ENCODE data around the gene LNX2. TPM values are rescaled to one million over a fixed set of nuclear protein-coding genes. Genes with fewer than 3 reads are reported as not detected.
A peak's percentile ranks its signal among the peaks of the same experiment; 100 is the strongest.

LNX2 gene
- total RNA-seq (10 to 100 TPM in 1 of 2 donors, 1 to 10 TPM in 1; 9.5 to 10.3 TPM), polyA plus RNA-seq (1 to 10 TPM; 2.6 to 7.6 TPM)
- long read RNA-seq, donor 1, partial matches to known transcripts, result 2 of 2 reads
- long read RNA-seq, donor 1, other reads (novel, unspliced or antisense), result 0 of 2 reads
- long read RNA-seq, donor 2, full-length matches to known transcripts, result 6 of 10 reads
- long read RNA-seq, donor 2, partial matches to known transcripts, result 2 of 10 reads
- long read RNA-seq, donor 2, other reads (novel, unspliced or antisense), result 2 of 10 reads

GRCh38 chr13:27620377-27621115 lies at the start of gene LNX2:
Gene LNX2 (minus strand): TSS chr13:27620529. CDS start chr13:27581703, 38,826 bp downstream.
- H3K4me1 ChIP-seq (ENCODE audit: control insufficient read depth in 1 of 2, insufficient read depth in 2 of 2, low read length in 2 of 2), result peaks cover 0 to 4% of the 10 kb centered on the region in 2 donors

GRCh38 chr13:27667946-27668345 lies 47.6 kb upstream of the LNX2 start:
- Histone ChIP-seq H3K27ac (ENCODE audit: low read depth in 1 of 2, low read length in 2 of 2) (no peak overlapping the region), H3K27me3 (ENCODE audit: control insufficient read depth in 1 of 2, insufficient read depth in 2 of 2, low read length in 1 of 2) (no peaks in the 10 kb centered on the region), H3K4me1 (ENCODE audit: control insufficient read depth in 1 of 2, insufficient read depth in 2 of 2, low read length in 2 of 2) (no peaks in the 10 kb centered on the region), H3K9me3 (ENCODE audit: control insufficient read depth, low read length) (no peaks in the 10 kb centered on the region), H3K36me3 (ENCODE audit: control insufficient read depth in 1 of 2, insufficient read depth in 2 of 2, low read length in 1 of 2) (peaks cover 0 to 1% of the 10 kb centered on the region in 2 donors), H3K4me3 (ENCODE audit: low read length in 2 of 2) (no peak overlapping the region)
- DNase-seq (no peak), ATAC-seq (ENCODE audit: low FRiP score) (no peak)
- intact Hi-C loops (cut with DNase I), result no loop called here
- WGBS, 2 donors, result 63 to 64% methylated on average over 2 of the region's 2 CpGs

More at GRCh38 chr13:27620377-27621115, at the start of gene LNX2:
- H3K27ac ChIP-seq (ENCODE audit: low read depth in 1 of 2, low read length in 2 of 2), result peak within 1 kb of the TSS; percentile 43 to 99
- intact Hi-C loops (cut with DNase I), result loop anchor here in 1 of 2 donors (2.0 to 10.0 kb wide), 4 partner anchors 38 to 446 kb away; partner anchors contain the start of genes MTIF3 and USP12
- H3K27me3 ChIP-seq (ENCODE audit: control insufficient read depth in 1 of 2, insufficient read depth in 2 of 2, low read length in 1 of 2), result no peaks in the 10 kb centered on the region
- H3K9me3 ChIP-seq (ENCODE audit: control insufficient read depth, low read length), result no peaks in the 10 kb centered on the region
- 1% methylated on average over 42 to 79 of the region's 79 CpGs for WGBS, 2 donors
- H3K4me3 ChIP-seq (ENCODE audit: low read length in 2 of 2), result peak within 1 kb of the TSS; percentile 82 to 99
- peak; percentile 99 for DNase-seq
- peak; percentile 98 for ATAC-seq (ENCODE audit: low FRiP score)
- no peaks in the 10 kb centered on the region for H3K36me3 ChIP-seq (ENCODE audit: control insufficient read depth in 1 of 2, insufficient read depth in 2 of 2, low read length in 1 of 2)

- Histone ChIP-seq H3K27ac (ENCODE audit: low read depth in 1 of 2, low read length in 2 of 2) (no peak overlapping the region), H3K36me3 (ENCODE audit: control insufficient read depth in 1 of 2, insufficient read depth in 2 of 2, low read length in 1 of 2) (peaks cover 0 to 1% of the 10 kb centered on the region in 2 donors), H3K9me3 (ENCODE audit: control insufficient read depth, low read length) (no peaks in the 10 kb centered on the region), H3K4me1 (ENCODE audit: control insufficient read depth in 1 of 2, insufficient read depth in 2 of 2, low read length in 2 of 2) (no peaks in the 10 kb centered on the region), H3K4me3 (ENCODE audit: low read length in 2 of 2) (no peak overlapping the region), H3K27me3 (ENCODE audit: control insufficient read depth in 1 of 2, insufficient read depth in 2 of 2, low read length in 1 of 2) (no peaks in the 10 kb centered on the region)
- ATAC-seq (ENCODE audit: low FRiP score), result no peak
- no peak for DNase-seq
- intact Hi-C loops (cut with DNase I), result no loop called here
- 84 to 93% methylated on average over 3 of the region's 3 CpGs for WGBS, 2 donors
These were observed 46.6 kb upstream of the LNX2 start for GRCh38 chr13:27666951-27667350.

- no peak for ATAC-seq (ENCODE audit: low FRiP score)
- intact Hi-C loops (cut with DNase I), result no loop called here
- Histone ChIP-seq H3K4me1 (ENCODE audit: control insufficient read depth in 1 of 2, insufficient read depth in 2 of 2, low read length in 2 of 2) (no peaks in the 10 kb centered on the region), H3K27me3 (ENCODE audit: control insufficient read depth in 1 of 2, insufficient read depth in 2 of 2, low read length in 1 of 2) (no peaks in the 10 kb centered on the region), H3K27ac (ENCODE audit: low read depth in 1 of 2, low read length in 2 of 2) (no peak overlapping the region), H3K9me3 (ENCODE audit: control insufficient read depth, low read length) (no peaks in the 10 kb centered on the region), H3K4me3 (ENCODE audit: low read length in 2 of 2) (no peak overlapping the region), H3K36me3 (ENCODE audit: control insufficient read depth in 1 of 2, insufficient read depth in 2 of 2, low read length in 1 of 2) (peaks cover 0 to 1% of the 10 kb centered on the region in 2 donors)
- WGBS, 2 donors, result 92 to 93% methylated on average over 19 of the region's 19 CpGs
- peak in 1 of 2 donors; percentile 70 for DNase-seq
These were observed 45.4 kb upstream of the LNX2 start for GRCh38 chr13:27665761-27666160.

DNA sequence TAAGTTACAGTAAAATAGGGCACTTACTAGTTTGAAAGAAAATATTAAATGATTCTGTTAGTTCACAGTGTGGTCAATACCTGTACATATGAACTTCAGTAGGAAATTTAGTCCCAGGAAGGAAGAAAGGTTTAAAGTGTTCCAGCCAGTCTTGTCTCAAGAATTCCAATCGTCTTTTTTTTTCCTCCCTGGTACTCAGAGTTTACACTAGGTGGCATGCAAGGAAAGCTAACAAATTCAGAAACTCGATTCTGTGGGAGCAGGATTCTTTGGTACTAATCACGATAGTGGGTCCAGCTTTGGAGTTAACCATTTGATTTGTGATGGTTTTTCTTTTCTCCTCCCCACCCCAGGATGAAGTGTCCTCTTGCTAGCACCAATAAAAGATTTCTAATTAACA lies 45.0 kb upstream of the LNX2 start:
- ATAC-seq (ENCODE audit: low FRiP score) (no peak), DNase-seq (no peak)
- H3K4me1 ChIP-seq (ENCODE audit: control insufficient read depth in 1 of 2, insufficient read depth in 2 of 2, low read length in 2 of 2), result no peaks in the 10 kb centered on the region
- no peak overlapping the region for H3K27ac ChIP-seq (ENCODE audit: low read depth in 1 of 2, low read length in 2 of 2)
- H3K9me3 ChIP-seq (ENCODE audit: control insufficient read depth, low read length), result no peaks in the 10 kb centered on the region
- intact Hi-C loops (cut with DNase I), result no loop called here
- H3K27me3 ChIP-seq (ENCODE audit: control insufficient read depth in 1 of 2, insufficient read depth in 2 of 2, low read length in 1 of 2), result no peaks in the 10 kb centered on the region
- no peak overlapping the region for H3K4me3 ChIP-seq (ENCODE audit: low read length in 2 of 2)
- 38 to 41% methylated on average over 3 of the region's 3 CpGs for WGBS, 2 donors
- H3K36me3 ChIP-seq (ENCODE audit: control insufficient read depth in 1 of 2, insufficient read depth in 2 of 2, low read length in 1 of 2), result peaks cover 0 to 1% of the 10 kb centered on the region in 2 donors

DNA sequence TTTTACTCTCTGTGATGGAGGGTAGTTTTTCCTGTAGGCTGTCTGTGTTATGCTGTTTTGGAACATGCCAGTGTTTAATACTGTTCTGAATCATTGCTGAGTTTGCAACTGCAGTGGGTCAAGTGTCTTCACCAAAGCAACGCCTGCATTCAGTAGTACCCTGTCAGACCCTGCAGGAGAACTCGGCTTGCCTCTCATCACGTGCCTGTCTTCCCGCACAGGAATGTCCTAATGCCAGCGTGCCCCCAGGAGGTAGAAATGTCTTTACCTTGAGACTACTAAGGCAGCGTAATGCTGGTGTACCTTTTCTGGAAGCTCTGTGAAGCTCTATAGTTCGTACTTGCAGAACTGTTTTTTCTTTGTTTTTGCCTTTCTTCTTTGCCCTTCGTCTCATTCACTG lies 43.6 kb upstream of the LNX2 start:
- intact Hi-C loops (cut with DNase I), result no loop called here
- Histone ChIP-seq H3K27me3 (ENCODE audit: control insufficient read depth in 1 of 2, insufficient read depth in 2 of 2, low read length in 1 of 2) (no peaks in the 10 kb centered on the region), H3K36me3 (ENCODE audit: control insufficient read depth in 1 of 2, insufficient read depth in 2 of 2, low read length in 1 of 2) (peaks cover 0 to 1% of the 10 kb centered on the region in 2 donors), H3K27ac (ENCODE audit: low read depth in 1 of 2, low read length in 2 of 2) (no peak overlapping the region), H3K4me1 (ENCODE audit: control insufficient read depth in 1 of 2, insufficient read depth in 2 of 2, low read length in 2 of 2) (no peaks in the 10 kb centered on the region), H3K4me3 (ENCODE audit: low read length in 2 of 2) (no peak overlapping the region), H3K9me3 (ENCODE audit: control insufficient read depth, low read length) (no peaks in the 10 kb centered on the region)
- no peak for ATAC-seq (ENCODE audit: low FRiP score)
- DNase-seq, result no peak
- WGBS, 2 donors, result 80 to 89% methylated on average over 8 of the region's 8 CpGs

DNA sequence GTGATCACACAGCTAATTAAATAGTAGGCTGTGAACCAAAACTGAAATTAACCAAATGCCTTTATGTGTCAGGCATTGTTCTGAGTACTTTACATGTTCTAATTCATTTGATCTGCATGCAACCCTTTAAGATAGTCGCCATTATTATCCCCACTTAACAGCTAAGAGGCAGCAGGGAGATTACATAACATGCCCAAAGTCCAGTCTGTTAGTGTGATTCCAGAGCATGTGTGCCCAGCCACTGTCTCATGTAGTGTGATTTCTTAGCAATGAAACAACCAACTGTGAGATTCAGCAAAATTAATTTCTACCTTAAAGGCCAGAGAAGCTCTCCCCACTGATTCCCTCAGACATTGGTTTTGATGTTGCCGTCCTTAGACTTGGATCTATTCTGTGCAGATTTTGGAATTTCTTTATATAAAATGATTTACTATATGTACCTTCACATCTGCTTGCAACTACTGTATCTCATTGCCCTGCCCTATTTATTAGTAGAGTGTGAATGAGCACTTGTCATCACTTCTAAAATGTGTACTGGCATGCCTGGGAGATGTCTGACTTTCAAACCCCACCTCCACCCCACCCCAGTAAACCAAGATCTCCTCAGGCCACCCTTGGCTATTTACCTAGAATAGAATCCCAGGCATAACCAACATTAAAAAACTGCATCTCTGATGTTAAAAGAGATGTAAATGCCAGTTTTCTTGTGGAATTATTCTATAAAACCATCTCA lies 42.6 kb upstream of the LNX2 start:
- Histone ChIP-seq H3K27me3 (ENCODE audit: control insufficient read depth in 1 of 2, insufficient read depth in 2 of 2, low read length in 1 of 2) (no peaks in the 10 kb centered on the region), H3K27ac (ENCODE audit: low read depth in 1 of 2, low read length in 2 of 2) (no peak overlapping the region), H3K9me3 (ENCODE audit: control insufficient read depth, low read length) (no peaks in the 10 kb centered on the region), H3K4me3 (ENCODE audit: low read length in 2 of 2) (no peak overlapping the region), H3K4me1 (ENCODE audit: control insufficient read depth in 1 of 2, insufficient read depth in 2 of 2, low read length in 2 of 2) (no peaks in the 10 kb centered on the region), H3K36me3 (ENCODE audit: control insufficient read depth in 1 of 2, insufficient read depth in 2 of 2, low read length in 1 of 2) (peaks cover 0 to 3% of the 10 kb centered on the region in 2 donors)
- ATAC-seq (ENCODE audit: low FRiP score) (no peak), DNase-seq (no peak)
- intact Hi-C loops (cut with DNase I), result no loop called here
- 94 to 95% methylated on average over 2 of the region's 2 CpGs for WGBS, 2 donors

- ATAC-seq (ENCODE audit: low FRiP score) (no peak), DNase-seq (no peak)
- Histone ChIP-seq H3K36me3 (ENCODE audit: control insufficient read depth in 1 of 2, insufficient read depth in 2 of 2, low read length in 1 of 2) (peaks cover 0 to 3% of the 10 kb centered on the region in 2 donors), H3K9me3 (ENCODE audit: control insufficient read depth, low read length) (no peaks in the 10 kb centered on the region), H3K27me3 (ENCODE audit: control insufficient read depth in 1 of 2, insufficient read depth in 2 of 2, low read length in 1 of 2) (no peaks in the 10 kb centered on the region), H3K4me1 (ENCODE audit: control insufficient read depth in 1 of 2, insufficient read depth in 2 of 2, low read length in 2 of 2) (no peaks in the 10 kb centered on the region), H3K4me3 (ENCODE audit: low read length in 2 of 2) (no peak overlapping the region), H3K27ac (ENCODE audit: low read depth in 1 of 2, low read length in 2 of 2) (no peak overlapping the region)
- intact Hi-C loops (cut with DNase I), result no loop called here
These were observed 40.7 kb upstream of the LNX2 start for GRCh38 chr13:27661017-27661416.

Data from aorta (tissue), 5 donors.